Ecto neural progenitor cell (in vitro differentiated cells): ENCODE measurements around the gene TMEM273.

Experiments used
- DNase-seq: peaks from one replicate; pipeline ENCODE4 v3.0.0-alpha.2; 2018; ENCODE audit warnings: low spot score

TMEM273 gene

DNA sequence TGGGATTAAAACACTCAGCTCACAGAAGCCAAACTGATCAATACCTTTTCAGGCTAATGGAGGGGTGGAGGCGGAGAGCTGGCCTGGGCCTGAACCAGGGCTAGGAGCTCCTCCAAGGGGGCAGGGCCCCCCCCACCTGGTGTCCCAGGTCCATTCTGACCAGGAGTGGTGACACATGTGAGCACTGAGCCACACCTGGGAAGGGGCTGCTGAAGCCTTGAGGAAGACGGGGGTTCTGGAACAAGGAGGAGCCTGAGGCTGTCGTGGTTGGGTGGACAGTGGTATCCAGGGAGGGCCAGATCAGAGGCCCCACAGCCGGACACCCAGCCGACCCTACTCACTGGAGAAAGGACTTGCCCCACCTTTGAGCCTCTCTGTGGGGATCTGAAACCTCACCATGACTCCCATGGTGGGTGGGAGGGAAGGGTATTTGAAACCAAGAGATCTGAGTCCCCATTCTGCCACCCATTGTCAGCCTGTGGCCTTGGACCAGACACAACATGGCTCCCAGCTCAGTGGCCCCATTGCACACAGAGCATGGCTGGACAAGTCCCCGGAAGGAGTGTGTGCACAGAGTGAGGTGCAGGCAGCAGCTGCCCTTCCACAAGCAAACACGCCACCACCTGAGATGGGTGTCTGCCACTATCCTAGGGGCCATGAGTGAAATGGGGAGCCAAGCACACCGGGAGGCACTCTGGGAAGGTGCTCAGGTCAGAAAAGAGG lies 12.4 kb downstream of the TMEM273 start:
- peak; percentile 36 for DNase-seq

DNA sequence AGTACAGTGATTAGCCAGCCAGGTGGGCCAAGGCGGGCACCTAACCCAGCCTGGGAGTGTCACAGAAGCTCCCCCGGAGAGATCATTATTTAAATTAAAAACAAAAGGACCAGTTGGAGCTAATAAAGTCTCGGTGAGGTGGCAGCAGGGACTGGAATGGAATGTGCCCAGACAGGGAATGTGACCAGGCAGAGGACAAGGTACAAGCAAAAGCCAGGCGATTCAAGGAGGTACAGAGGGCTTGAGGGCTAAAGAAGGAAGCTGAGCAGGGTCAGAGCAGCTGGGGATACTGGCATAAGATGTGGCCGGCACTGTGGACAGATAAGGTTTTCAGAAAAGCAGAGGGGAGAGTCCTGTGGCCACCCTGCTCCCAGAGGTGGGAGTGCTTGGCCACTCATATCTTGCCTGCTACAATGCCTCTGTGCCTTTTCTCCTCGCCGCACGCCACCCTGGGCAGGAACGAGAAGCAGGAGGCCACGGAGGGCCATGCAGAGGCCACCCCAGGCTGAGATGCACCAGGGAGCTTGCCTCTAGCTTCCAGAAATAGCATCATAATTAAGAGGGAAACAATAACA lies 13.2 kb downstream of the TMEM273 start:
- DNase-seq, result peak; percentile 30

DNA sequence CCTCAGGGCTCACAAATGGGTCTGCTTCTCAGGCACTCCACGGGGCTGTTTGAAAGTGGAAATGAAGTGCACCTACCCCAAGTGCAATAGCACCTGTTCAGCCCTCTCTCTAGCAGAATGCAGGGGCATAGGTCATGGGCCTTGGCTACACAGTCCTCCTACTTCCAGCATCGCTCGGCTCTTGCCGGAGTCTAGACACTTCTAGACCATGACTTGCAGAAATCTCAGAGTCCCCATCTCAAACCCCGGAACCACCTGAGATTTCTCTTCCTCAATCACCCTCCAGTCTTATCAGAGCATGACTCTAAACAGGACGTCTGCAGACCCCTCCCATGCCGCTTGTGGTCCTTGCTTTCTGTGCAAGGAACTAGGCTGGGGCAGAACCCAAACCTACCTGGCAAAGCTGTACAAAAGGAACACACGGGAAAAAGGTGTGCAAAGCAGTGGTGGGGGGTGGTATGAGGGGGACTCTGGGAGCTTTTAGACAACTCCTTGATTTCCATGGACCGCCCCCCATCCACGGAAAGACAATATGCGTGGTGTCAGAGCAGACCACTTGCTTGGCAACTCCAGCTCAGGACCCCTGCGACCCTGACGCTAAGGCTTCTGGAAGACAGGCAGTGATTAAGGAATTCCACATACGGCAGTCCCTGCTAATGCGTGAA lies 13.8 kb downstream of the TMEM273 start:
- DNase-seq, result peak; percentile 34

DNA sequence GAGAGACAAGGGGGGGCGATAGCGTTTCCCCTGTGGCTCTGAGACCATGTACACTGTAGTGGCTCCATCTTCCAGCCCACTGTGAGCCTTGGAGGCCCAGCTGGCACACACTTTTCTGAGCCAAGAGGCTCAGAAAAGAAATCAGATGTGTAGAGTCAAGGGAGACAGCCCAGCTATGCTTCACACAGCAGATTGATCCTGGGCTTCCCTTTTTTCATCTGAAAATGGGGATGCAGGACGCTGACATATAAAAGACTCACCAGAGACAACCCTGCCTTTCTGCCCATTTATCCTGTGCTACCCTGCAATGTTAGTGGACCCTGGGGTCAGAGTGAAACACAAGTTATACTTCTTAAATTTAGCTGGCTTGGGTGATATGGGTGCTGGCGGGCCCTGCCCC lies 14.3 kb downstream of the TMEM273 start:
- no peak for DNase-seq

DNA sequence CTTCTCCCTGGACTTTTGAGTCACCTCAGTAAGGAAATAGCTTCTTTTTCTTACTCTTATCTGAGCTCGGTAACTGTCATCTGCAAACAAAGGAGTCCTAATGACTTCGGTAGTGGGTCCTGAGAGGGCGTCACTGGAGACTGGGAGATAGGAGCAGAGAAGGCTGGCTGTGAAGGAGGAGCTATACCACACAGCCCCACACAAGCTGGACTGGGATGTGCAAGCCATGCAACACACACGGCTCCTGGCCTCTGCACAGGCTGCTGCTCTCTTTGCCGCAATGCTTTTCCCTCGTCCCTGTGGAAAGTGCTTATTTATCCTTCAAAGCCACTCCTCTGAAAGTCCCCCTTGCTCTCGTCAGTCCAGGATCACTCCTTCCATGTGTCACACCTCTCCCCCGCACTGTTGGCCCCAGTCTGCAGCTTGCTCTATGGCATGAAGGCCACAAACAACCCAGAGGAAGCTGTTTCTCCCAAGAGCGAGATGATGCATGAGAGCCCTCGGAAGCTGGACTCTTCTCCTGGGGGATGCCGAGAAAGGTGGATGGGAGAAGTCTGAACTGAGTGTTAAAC lies 14.9 kb downstream of the TMEM273 start:
- peak; percentile 28 for DNase-seq

DNA sequence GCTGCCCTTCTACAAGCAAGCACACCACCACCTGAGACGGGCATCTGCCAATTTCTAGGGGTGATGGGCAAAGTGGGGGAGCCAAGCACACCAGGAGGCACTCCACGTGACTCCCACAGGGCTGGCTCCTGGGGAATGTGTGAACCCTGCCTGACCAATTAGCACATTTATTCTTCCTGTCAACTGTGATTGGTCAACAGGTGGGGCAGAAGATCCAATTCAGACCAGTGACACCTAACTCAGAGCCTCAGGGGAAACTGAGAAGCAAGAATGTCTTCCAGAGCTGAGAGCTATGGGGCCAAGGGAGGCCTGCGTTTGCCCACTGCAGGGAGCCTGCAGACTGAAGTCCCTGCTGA lies 15.4 kb downstream of the TMEM273 start:
- peak; percentile 18 for DNase-seq

DNA sequence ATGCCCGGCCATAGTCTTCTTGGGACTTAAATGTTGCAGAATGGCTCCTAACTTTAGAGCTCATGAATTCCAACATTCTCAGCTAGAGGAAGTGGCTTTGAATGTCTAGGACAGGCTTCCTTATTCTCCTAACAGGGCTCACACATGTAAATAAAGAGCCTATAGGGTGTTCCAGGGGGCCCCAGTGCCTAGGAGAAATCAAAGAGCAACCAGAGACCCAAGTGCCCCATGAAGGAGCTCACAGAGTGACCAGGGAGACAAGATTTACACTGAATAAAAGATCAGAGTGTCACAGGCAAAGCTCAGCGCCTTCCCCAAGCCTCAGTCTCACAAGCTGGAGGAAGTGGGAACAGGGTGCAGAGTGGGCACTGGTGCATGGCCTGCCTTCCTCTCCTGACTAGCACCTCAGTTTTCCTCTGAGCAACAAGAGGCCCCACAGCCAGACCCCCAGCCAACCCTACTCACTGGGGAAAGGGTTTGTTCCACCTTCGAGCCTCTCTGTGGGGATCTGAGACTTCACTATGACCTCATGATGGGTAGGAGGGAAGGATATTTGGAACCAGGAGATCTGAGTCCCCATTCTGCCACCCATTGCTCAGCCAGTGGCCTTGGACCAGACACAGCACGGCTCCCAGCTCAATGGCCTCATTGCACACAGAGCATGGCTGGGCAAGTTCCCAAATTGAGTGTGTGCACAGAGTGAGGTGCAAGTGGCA lies 16.0 kb downstream of the TMEM273 start:
- peak; percentile 16 for DNase-seq

DNA sequence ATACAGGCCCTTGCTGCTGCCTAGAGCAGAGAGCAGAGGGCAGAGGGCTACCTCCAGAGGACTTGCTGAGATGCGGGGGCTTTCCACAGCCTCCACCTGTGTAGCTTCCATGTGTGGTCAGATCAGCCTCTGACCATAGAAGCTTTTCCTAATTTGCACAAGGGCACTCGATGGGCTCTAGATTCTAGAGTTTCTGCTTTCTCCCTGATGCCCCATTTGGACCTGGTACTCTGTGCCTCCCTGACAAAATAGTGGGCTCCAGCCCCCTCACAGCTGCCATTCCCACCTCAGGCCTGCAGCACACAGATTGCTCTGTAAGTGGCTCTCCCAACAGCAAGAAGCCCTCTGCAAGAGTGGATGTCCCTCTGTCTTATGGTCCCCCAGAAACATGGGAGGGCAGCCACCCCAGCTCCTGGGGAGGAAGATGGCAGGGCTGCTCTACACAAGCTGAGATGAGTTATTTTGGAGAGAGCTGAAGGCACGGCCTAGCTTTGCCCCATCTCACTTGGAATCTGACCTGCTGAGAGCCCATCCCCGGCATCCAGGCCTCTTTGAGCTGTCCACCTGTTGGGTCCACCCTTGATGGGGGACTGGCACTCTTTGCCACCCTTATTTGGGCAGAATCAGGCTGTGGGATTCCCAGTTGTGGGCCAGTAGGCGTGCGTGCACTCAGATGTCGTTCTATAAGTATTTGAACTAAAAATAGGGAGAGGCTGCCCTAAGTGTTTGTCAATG lies 16.7 kb downstream of the TMEM273 start:
- peak; percentile 20 for DNase-seq

DNA sequence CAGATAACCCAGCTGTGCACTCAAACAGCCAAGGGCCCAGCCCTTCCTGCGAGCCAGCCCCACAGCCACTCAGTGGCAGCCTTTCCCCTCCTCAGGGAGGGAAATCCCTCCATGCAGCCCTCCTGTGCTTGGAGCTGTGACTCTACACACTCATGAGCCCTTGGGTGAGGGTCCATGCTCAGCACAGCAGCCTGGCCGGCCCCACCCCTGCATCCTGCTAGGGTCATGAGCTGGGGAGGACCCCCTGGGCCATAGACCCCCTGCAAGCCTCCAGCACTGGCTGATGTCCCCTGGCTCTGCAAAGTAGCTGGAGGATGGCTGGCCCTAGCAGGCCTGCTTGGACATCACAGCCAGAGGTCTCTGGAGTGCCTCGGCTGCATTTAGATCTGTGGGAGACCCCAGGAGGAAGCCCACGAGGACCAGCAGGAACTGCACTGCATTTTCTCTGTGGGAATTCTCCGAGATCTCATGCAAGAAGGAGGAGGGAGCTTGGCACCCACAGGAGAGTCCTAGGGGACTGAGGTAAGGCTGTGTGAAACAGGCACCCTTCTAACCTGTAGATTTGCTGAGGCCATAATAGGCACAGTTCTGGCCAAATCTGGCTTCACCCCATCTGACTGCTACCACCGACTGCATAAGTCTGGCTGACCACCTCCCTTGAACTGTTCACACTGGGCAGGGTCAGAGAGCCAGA lies 17.4 kb downstream of the TMEM273 start:
- DNase-seq, result peak; percentile 33

DNA sequence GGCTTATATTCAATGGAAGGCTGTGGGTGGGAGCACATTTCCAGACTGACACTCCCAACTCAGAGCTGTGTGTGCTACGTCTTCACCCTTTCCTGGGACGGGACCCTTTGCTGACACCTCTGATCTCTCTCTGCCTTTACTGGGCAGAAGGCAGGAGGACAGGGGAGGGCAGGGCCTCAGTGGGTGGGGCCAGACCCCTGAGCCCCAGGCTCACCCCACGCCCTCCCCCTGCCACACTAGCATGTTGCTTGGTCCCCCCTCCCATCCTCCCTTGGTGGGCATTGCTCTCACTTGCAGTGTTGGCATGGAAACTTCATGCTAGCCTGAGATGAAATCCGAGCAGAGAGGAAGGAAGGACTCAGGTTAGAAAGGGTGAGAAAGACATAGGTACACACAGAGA lies 18.4 kb downstream of the TMEM273 start:
- DNase-seq, result peak; percentile 25

DNA sequence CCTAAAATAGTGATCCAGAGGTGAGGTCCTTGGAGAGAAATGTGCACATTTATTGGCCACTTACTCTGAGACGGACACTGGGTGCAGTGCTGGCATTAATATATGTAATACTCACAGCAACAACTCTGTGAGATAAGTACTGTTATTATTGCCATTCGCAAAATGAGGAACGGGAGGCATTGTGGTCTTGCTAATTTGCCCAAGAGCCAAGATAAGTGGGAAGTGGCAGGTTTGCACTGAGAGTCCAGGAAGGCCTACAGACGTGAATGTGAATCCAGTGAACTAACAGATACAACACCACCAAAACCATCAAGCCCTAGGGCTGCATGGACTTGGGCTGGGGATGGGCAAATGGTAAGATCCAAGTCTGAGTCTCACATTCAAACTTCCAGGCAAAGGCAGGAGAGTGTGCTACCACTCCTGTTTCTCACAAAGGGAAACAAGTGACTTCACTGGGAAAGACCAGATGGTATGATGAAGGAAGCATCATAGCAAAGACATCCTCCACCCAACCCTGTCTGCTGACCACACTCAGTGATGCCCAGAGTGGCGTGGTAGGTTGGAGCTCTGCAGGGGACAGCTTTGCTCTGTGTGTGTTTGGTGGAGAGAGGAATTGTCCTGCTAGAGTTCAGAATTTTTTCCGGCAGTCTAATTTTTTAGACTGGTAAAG lies 19.2 kb downstream of the TMEM273 start:
- no peak for DNase-seq

DNA sequence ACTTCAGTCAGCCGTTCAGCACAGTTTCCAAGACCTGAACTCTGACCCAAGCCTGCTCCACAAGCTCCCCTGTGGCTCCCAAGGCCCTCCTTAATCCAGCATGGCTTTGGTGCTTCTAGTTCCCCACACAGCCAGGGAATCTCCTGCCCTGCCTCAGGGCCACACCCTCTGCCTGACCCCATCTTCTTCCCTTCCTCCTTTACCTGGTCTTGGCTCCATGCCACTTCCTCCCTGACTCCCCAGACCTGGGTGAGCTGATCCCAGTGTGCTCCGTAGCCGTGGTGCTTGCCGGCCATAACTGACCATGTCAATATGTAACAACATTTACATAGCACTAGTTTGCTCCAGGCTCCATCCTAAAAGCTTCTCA lies 20.0 kb downstream of the TMEM273 start:
- DNase-seq, result peak; percentile 30

DNA sequence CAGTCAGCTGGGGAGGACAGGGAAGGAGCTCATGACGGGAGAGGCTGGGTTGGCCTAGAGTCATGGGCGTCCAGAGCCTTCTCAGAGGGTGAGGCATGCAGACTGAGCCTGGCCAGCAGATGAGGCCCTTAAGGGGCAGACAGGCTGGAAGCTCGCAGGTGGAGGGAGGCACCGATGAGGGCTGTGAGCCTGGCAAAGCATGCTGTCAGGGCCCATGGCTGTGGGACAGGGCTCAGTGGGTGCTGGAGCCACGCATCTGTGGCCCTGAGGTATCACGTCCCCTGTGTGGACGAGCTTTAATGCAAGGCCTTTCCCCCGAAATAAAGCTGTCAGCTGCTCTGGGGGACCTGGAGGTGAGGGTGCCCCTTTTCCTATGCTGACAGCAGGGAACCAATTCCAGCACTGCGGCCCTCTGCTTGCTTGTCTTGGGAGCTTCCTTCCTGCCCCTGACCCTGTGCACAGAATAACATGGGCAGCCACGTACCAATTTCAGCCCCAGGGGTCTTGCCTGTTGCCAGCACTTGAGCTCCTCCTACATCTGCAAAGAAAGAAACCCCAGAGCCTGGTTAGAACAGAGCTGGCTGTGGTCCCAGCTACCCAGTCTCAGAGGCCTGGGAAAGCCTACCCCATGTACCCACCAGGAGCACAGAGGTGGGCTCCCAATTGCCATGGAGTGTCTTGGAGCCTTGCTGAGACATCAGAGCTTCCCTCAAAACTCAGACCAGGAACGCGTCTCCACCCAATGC lies 20.6 kb downstream of the TMEM273 start:
- DNase-seq, result peak; percentile 20

DNA sequence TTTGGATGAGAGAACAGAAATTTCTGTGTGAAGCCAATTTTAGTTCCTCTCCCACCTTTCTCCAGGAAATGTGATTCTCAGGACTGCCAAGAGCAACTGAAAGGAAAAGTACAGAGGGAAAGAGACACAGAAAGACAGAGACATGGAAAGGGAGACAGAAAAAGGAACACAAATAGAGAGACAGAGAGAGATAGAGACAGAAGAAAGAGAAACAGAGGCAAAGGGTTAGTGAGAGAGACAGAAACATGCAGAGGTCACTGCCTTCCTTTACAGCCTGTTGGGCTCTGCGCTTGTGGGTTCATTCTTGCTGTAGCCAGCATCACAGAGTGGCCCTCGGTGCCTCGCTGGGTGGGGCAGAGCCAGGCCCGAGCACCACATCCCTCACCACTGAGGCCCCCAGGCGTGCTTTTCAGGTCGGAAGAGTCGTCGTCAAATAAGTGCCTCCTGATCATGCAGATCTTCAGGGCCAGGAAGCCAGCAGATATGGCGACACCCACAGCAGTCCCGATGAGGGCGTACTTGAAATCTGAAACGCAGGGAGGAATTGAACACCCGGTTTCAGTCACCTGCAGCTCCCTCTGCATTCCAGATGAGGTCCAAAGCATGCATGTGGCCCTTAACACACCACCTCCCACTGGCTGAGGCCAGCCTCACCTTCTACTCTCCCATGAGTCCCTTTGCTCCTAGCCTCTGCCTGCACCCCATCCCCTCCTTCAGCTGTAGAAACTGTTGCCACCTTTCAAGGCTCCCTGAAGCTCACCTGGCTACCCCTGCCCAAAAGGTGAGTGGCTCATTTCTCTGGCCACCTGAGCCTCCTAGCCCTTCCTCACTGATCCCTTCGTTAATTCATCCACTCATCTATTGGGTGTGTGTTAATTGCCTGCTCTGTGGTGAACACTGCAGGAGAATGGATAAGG lies 21.4 kb downstream of the TMEM273 start:
- DNase-seq, result peak; percentile 29

DNA sequence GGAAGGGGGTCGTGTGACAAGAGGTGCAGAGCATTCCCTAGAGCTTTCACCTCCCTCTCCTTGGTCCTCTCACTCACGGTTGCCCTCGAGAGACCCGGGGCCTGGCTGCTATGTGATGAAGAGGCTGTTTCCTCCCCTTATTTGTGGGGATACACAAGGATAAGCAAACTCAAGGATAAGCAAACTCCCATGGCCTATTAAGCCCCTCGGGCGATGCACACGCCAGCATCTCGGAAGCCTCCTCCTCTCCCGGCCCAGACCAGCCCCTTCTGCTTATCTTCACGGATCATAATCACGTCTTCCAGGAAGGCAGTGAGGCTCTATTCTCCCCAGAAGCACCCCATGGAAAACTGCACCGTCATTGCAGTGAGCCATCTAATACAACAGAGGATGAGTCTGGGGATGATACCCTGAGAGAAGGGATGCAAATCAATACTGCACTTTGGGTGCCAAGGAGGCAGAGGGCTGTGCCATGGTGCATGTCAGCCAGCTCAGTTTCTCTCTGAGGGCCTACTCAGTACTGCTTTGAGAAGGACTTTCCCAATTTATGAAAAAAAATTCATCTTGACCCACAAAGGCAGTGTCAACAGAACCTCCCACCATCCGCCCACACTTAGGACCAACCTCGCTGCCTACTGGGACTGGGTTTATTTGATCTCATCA lies 22.2 kb downstream of the TMEM273 start:
- peak; percentile 17 for DNase-seq

DNA sequence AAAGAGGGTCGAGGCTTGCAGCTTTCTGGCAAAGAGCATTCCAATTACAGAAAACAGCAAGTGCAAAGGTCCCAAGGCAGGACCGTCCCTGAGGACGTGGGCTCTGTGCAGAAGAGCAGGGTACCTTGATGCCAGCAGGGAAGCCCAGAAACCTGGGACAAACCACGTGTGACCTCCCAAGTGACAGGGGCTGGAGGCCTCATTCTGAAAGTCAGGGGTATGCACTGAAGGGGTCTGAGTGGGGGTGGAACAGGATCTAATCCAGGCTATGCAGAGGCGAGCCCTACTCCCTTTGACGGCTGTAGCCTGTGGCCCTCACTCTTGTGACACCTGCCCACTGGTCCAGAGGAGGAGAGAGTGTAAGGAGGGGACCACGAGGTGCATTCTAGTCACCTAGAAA lies 22.9 kb downstream of the TMEM273 start:
- DNase-seq, result peak; percentile 25

DNA sequence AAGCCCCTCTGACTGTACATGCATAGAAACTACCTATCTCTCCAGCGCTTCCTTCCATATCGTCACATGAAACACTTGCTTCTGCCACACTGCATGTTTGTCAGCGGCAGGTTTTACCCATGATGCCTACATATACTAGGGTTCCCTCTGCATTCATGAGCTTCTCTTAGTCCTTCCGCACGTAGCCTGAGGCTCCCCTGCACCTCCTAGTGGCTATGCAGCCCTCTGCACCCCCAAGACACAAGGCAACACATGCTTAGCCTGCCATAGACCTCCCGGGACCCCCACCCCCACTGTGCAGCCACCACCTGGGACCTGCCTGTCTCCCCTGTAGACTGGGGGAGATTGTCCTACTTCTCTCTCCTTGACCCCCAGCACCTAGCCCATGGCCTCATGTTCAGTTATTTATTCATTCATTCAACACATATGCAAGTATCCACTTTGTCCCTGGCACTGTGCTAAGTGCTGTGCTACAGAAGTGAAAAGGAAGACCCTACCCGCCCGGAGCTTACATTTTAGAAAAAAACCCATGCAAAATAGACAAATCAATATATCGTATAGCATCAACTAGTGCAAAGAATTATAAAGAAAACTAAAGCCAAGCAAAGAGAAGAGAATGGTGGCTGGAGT lies 23.5 kb downstream of the TMEM273 start:
- DNase-seq, result peak; percentile 66

DNA sequence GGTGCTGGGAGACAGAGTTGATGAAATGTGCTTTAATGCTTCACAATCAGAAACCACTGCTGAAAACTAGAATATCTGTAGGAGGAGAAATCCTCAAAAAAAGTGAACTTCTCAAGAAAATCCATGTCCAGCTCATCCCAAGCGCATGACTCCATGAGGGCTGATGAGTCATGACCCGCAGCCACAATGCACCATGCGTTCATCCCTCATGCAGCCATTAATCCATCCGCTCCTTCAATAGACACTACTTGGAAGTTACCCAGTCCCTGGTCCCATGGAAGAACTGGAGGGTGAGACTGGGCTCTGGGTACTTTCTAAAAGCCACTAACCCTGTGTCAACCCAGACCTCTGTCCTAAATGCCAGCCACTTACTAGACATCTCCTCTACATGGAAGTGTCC lies 24.4 kb downstream of the TMEM273 start:
- DNase-seq, result peak; percentile 22
